Measurements from ENCODE around the gene MYOC.
"Not testable (repeated sequence)": the region's sequence is repeated elsewhere in the genome, so short reads cannot be mapped to it uniquely, and the experiment has no call there.

MYOC gene

DNA sequence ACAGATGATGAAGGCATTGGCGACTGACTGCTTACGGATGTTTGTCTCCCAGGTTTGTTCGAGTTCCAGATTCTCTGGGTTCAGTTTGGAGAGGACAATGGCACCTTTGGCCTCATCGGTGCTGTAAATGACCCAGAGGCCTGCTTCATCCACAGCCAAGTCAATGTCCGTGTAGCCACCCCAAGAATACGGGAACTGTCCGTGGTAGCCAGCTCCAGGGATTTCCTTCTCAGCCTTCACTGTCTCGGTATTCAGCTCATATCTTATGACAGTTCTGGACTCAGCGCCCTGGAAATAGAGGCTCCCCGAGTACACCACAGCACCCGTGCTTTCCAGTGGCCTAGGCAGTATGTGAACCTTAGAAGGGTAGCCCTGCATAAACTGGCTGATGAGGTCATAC, 16.3 kb downstream of the MYOC start:
- Mint-ChIP-seq H3K9me3 (no peaks in the 10 kb centered on the region), H3K27ac (no peak overlapping the region), H3K4me3 (no peak overlapping the region), H3K36me3 (no peaks in the 10 kb centered on the region), H3K27me3 (no peaks in the 10 kb centered on the region), H3K4me1 (peaks cover 7% of the 10 kb centered on the region)

DNA sequence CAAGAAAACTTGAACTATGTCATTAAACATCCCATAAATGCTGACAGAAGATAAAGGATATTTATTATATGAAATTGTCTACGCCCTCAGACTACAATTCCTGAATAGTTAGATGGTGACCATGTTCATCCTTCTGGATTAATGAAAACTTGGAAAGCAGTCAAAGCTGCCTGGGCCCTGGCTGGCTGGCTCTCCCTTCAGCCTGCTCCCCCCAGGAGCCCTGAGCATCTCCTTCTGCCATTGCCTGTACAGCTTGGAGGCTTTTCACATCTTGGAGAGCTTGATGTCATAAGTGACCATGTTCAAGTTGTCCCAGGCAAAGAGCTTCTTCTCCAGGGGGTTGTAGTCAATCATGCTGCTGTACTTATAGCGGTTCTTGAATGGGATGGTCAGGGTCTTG, 16.8 kb downstream of the MYOC start:
- H3K4me3 Mint-ChIP-seq = no peak overlapping the region
- H3K27me3 Mint-ChIP-seq = no peaks in the 10 kb centered on the region
- no peaks in the 10 kb centered on the region for H3K9me3 Mint-ChIP-seq
- H3K27ac Mint-ChIP-seq = no peak overlapping the region
- no peaks in the 10 kb centered on the region for H3K36me3 Mint-ChIP-seq
- H3K4me1 Mint-ChIP-seq = peaks cover 7% of the 10 kb centered on the region

DNA sequence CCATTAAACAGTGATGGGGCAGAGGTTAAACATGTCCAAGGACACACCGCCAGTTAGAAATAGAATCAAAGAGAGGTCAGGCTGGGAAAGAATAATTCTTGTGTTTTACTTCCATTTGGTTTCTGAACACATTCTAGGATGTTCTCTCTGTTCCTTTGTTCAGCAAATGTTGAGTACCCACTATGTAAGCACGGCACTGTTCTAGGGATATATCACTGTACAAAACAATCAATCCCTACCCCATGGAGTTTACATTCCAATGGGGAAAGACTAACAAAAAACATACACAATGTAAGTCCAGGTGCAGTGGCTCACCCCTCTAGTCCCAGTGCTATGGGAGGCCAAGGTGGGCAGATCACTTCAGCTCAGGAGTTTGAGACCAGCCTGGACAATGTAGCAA, 24.3 kb downstream of the MYOC start:
- Mint-ChIP-seq H3K4me1 (no peaks in the 10 kb centered on the region), H3K36me3 (no peaks in the 10 kb centered on the region), H3K9me3 (no peaks in the 10 kb centered on the region), H3K27ac (no peak overlapping the region), H3K4me3 (no peak overlapping the region), H3K27me3 (peaks cover 5% of the 10 kb centered on the region)

DNA sequence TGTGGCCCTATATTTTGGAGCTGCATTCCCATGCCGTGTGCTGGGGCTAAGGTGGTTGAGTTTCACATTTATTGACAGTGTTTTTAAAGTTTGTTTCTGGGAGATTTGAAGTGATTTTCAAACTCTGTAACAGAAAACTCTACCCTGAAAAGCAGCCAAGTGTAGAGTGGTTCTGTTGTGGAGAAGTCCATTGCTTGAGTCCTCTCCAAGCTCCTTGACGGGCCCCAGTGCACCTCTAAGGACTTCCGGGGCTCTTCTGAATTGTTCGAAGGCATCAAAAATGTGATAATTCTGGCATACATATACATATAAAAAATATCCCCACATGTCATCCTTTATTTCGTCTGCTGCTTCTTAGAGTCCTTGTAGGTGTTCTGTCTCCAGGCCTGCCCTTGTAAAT, 25.5 kb downstream of the MYOC start:
- Mint-ChIP-seq H3K27me3 (peaks cover 5% of the 10 kb centered on the region), H3K4me1 (no peaks in the 10 kb centered on the region), H3K27ac (no peak overlapping the region), H3K4me3 (no peak overlapping the region), H3K9me3 (no peaks in the 10 kb centered on the region), H3K36me3 (no peaks in the 10 kb centered on the region)

DNA sequence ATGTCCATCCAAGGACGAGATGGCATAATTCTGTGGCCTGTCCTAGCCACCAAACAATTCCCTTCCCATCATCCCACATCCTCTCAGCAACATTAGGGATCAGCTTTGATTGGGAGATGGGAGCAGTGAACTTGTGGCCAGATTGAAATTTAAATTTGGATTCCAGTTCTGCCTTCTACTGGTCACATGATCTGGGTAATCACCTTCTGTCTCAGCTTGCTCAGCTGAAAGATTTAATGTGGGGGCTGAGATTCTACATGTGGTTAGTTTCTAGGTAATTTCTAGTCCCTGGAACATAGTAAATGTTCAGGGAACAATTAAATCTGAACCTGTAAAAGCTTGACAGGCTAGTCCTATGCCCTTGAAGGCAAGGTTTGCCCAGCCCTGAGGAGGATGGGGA, 27.3 kb downstream of the MYOC start:
- no peaks in the 10 kb centered on the region for H3K9me3 Mint-ChIP-seq
- no peaks in the 10 kb centered on the region for H3K4me1 Mint-ChIP-seq
- H3K4me3 Mint-ChIP-seq = no peak overlapping the region
- no peak overlapping the region for H3K27ac Mint-ChIP-seq
- H3K27me3 Mint-ChIP-seq = peaks cover 5% of the 10 kb centered on the region
- H3K36me3 Mint-ChIP-seq = no peaks in the 10 kb centered on the region

DNA sequence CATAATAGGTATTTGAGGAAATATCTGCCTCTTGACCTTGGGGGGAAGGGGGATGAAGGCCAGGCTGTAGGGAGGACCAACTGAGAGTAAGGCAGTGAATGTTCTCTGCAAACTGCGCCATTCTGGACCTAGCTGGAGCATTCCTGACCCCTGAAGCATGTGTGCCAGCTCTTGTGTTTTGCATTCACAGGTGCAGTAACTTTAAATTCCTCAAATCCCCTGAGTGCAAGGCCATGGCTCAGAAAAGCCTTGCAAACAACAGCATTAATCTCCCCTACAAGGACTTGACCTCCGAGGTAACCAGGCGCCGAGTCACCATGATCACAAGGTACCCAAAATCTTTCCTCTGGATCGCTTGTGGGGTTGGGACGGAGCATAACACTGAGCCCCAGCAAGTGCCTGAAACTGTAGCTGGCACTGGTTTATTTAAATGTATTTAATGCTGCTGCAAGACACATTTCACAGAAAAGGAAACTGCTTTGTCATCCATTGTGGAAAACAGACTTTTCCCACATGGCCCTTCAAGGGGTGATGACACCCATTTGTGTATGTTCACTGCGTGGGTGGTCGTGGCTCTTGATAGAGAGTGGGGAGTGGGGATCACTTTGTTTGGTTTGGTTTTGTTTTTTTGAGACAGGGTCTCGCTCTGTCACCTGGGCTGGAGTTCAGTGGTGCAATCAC, 28.7 kb downstream of the MYOC start:
- H3K27me3 Mint-ChIP-seq = no peaks in the 10 kb centered on the region
- no peaks in the 10 kb centered on the region for H3K9me3 Mint-ChIP-seq
- H3K4me1 Mint-ChIP-seq = no peaks in the 10 kb centered on the region

DNA sequence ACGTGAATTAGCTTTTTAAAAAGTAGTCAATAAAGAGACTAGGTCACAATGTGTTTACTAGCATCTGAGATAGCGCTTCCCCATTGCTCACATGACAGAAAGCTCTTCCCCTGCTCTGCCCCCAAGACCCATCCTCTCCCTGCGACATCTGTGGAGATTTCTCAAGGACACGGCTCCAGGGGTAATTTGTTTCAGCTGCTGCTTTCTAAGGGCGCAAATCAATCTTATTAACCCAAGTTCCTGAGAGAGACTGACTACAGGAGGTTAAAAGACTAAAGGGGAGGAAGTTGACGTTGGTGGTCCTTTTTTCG, 30.4 kb downstream of the MYOC start, which contains the start of gene MYOCOS:
Gene MYOCOS, plus strand, starts transcription at position 92 of the 311 bp plus-strand sequence. CDS start 1,641 bp downstream, outside the sequence.
- no peak within 1 kb of the TSS for H3K27ac Mint-ChIP-seq
- no peaks in the 10 kb centered on the region for H3K27me3 Mint-ChIP-seq
- H3K9me3 Mint-ChIP-seq = no peaks in the 10 kb centered on the region
- no peaks in the 10 kb centered on the region for H3K4me1 Mint-ChIP-seq
- no peaks in the 10 kb centered on the region for H3K36me3 Mint-ChIP-seq
- H3K4me3 Mint-ChIP-seq = no peak within 1 kb of the TSS

More for the DNA sequence above, 28.7 kb downstream of the MYOC start:
- Mint-ChIP-seq H3K36me3 (no peaks in the 10 kb centered on the region), H3K27ac (no peak overlapping the region), H3K4me3 (no peak overlapping the region)

DNA sequence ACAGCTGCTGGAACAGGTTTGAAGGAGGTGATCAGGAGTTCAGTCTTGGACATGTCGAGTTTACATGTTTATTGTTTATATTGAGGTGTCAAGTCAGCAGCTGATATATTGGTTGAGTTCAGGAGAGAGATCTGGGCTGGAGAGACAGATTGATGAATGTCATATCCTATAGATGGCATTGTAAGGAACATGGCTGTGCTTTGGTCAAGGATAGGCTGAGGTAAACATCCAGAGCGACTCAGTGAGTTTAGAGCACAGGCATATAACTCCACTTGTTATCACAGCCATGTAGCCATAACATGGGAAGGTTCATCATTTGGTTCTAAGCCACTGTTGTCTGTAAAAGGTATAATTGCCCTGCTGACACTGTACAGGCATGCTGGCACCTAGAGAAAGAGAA, 35.9 kb downstream of the MYOC start:
- no peaks in the 10 kb centered on the region for H3K9me3 Mint-ChIP-seq
- no peaks in the 10 kb centered on the region for H3K4me1 Mint-ChIP-seq
- no peak overlapping the region for H3K27ac Mint-ChIP-seq
- no peaks in the 10 kb centered on the region for H3K27me3 Mint-ChIP-seq
- H3K36me3 Mint-ChIP-seq = no peaks in the 10 kb centered on the region
- H3K4me3 Mint-ChIP-seq = no peak overlapping the region

DNA sequence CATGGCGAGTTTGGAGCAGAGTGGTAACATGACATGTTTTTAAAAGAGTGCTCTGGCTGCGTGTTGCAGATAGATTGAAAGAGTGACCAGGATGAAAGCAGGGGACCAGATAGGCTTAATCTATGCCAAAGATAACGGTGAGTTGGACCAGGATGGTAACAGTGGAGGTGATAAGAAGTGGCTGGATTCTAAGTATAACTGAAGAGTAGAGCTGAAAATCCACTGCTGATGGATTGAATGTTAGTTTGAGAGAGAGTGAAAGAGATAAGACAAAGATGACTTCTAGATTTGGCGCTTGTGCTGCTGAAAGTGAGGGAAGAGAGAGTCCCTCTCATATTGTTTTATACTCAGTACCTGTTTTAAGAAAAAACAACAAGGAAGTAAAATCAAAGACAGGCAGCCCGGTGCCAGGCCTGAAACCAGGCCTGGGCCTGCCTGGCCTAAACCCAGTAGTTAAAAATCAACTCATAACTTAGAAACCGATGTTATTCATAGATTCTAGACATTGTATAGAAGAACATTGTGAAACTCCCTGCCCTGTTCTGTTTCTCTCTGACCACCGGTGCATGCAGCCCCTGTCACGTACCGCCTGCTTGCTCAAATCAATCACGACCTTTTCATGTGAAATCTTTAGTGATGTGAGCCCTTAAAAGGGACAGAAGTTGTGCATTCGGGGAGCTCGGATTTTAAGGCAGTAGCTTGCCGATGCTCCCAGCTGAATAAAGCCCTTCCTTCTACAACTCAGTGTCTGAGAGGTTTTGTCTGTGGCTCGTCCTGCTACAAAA, 37.2 kb downstream of the MYOC start:
- not testable (repeated sequence) for H3K36me3 Mint-ChIP-seq

DNA sequence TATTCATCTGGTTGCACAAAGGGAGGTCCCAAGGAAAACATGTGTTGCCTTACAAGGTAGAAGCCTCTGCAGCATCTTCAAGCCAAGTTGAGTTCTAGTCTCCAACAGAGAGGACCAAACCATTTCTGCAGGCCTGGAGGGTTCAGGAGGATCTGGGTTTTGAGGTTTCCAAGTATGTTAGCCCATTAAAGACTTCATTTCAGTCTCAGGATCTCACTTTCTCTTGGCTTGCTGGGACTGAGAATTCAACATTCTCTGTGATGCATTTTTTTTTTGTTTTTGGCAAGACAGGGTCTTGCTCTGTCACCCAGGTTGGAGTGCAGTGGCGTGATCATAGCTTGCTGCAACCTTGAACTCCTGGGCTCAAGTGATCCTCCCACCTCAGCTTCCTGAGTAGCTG, 39.2 kb downstream of the MYOC start:
- Mint-ChIP-seq H3K36me3 (no peaks in the 10 kb centered on the region), H3K27ac (no peak overlapping the region), H3K4me3 (no peak overlapping the region), H3K4me1 (no peaks in the 10 kb centered on the region), H3K27me3 (no peaks in the 10 kb centered on the region), H3K9me3 (no peaks in the 10 kb centered on the region)

More for the DNA sequence above, 37.2 kb downstream of the MYOC start:
- not testable (repeated sequence) for H3K9me3 Mint-ChIP-seq, H3K27me3 Mint-ChIP-seq, H3K4me3 Mint-ChIP-seq, H3K27ac Mint-ChIP-seq, H3K4me1 Mint-ChIP-seq

DNA sequence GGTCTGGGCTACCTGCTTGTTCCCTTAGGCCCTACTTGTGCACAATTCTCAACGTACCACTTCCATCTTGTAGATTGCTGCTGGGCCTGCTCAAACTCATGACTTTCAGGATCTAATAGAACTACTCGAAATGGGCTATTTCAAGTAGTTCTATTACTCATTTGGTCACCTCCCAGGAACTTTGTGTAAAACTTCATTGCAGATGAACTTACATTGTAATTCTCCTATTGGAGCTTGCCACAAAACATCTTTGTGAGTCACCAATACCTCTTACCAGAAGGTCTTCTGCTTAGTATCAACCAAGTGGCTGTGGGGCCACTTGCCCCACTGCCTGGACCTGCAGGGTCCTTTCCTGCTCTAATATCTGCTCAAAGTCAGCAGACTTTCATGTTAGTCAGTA, 41.2 kb downstream of the MYOC start:
- Mint-ChIP-seq H3K27ac (no peak overlapping the region), H3K4me3 (no peak overlapping the region), H3K4me1 (no peaks in the 10 kb centered on the region), H3K9me3 (no peaks in the 10 kb centered on the region), H3K36me3 (no peaks in the 10 kb centered on the region), H3K27me3 (no peaks in the 10 kb centered on the region)

DNA sequence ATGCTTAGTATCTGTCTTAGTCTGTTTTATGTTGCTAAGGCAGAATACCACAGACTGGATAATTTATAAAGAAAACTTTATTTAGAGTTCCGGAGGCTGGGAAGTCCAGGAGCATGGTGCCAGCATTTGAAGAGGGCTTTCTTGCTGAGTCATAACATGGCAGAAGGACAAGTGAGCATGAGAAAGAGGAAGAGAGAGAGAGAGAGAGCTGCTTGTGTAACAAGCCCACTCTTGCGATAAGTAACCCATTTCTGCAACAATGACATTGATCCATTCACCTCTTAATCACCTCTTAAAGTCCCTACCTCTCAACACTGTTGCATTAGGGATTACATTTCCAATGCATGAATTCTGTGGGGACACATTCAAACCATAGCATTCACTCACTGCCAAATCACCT, 42.1 kb downstream of the MYOC start:
- H3K27ac Mint-ChIP-seq = no peak overlapping the region
- no peaks in the 10 kb centered on the region for H3K36me3 Mint-ChIP-seq
- no peak overlapping the region for H3K4me3 Mint-ChIP-seq
- no peaks in the 10 kb centered on the region for H3K4me1 Mint-ChIP-seq
- no peaks in the 10 kb centered on the region for H3K9me3 Mint-ChIP-seq
- H3K27me3 Mint-ChIP-seq = no peaks in the 10 kb centered on the region

DNA sequence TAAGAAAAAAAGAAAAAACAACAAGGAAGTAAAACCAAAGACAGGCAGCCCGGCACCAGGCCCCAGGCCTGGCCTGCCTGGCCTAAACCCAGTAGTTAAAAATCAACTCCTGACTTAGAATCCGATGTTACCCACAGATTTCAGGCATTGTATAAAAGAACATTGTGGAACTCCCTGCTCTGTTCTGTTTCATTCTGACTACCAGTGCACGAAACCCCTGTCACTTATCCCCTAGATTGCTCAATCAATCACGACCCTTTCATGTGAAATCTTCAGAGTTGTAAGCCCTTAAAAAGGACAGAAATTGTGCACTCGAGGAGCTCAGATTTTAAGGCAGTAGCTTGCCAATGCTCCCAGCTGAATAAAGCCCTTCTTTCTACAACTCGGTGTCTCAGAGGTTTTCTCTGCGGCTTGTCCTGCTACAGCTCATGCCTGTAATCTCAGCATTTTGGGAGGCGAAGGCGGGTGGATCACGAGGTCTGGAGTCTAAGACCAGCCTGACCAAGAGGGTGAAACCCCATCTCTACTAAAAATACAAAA, 46.0 kb downstream of the MYOC start:
- H3K4me1 Mint-ChIP-seq = no peaks in the 10 kb centered on the region
- H3K9me3 Mint-ChIP-seq = no peaks in the 10 kb centered on the region
- no peak overlapping the region for H3K27ac Mint-ChIP-seq
- H3K4me3 Mint-ChIP-seq = no peak overlapping the region
- H3K27me3 Mint-ChIP-seq = no peaks in the 10 kb centered on the region
- H3K36me3 Mint-ChIP-seq = no peaks in the 10 kb centered on the region

DNA sequence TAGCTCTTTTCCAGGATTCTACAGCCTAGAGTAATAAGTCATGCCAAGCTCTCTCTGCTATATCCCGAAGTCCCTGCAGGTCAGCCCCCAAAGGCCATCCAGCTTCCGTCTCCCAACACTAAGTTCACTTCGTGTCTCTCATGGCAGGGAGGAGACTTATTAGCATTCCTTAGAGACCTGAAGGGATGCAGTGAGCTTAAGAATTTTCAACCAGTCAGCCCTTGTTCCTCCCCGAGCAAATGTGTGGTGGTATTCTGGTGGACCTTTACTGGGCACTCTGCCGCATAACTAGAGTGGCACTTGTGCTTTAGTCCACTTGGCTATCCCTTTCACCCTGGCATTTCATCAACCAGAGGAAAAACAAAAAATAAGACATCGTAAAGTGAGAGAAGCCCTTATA, 49.4 kb downstream of the MYOC start:
- H3K9me3 Mint-ChIP-seq, H3K4me3 Mint-ChIP-seq, H3K4me1 Mint-ChIP-seq, H3K27ac Mint-ChIP-seq, H3K36me3 Mint-ChIP-seq, H3K27me3 Mint-ChIP-seq: not testable (repeated sequence)

DNA sequence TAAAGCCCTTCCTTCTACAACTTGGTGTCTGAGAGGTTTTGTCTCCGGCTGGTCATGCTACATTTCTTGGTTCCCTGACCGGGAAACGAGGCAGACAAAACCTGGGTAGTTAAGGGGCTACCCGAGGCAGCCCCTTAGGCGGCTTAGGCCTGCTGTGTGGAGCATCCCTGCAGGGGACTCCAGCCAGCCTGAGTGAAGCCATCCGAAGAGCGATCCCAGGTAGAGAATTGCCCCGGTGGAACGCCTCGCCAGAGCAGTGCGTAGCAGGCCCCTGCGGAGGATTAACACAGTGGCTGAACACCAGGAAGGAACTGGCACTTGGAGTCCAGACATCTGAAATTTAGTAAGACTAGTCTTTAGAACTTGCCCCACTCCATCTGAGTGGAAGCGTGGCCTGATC, 51.6 kb downstream of the MYOC start:
- no peaks in the 10 kb centered on the region for H3K27me3 Mint-ChIP-seq
- H3K4me1 Mint-ChIP-seq = no peaks in the 10 kb centered on the region
- H3K27ac Mint-ChIP-seq = no peak overlapping the region
- H3K9me3 Mint-ChIP-seq = no peaks in the 10 kb centered on the region
- H3K4me3 Mint-ChIP-seq = no peak overlapping the region
- H3K36me3 Mint-ChIP-seq = peaks cover 5% of the 10 kb centered on the region

DNA sequence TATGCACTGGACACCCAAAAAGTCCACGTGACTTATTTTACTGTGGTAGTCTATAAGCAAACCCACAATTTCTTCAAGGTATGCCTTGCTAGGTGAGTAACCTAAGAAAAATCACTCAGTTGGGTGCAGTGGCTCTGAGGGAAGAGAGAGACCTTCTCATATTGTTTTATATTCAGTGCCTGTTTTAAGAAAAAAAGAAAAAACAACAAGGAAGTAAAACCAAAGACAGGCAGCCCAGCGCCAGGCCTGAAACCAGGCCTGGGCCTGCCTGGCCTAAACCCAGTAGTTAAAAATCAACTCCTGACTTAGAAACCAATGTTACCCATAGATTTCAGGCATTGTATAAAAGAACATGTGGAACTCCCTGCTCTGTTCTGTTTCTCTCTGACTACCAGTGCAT, 52.2 kb downstream of the MYOC start:
- not testable (repeated sequence) for H3K4me1 Mint-ChIP-seq, H3K4me3 Mint-ChIP-seq, H3K27ac Mint-ChIP-seq, H3K9me3 Mint-ChIP-seq, H3K27me3 Mint-ChIP-seq, H3K36me3 Mint-ChIP-seq
